Raji (cell line): ENCODE measurements around the gene POLE.

Experiments
- POLR2A ChIP-seq: IDR thresholded peaks from 2 replicates; pipeline ENCODE4 v1.6.1; 2011; ENCODE audit warnings: low read depth, low read length, control low read depth; ENCODE audit not compliant: insufficient read depth

Gene POLE

DNA sequence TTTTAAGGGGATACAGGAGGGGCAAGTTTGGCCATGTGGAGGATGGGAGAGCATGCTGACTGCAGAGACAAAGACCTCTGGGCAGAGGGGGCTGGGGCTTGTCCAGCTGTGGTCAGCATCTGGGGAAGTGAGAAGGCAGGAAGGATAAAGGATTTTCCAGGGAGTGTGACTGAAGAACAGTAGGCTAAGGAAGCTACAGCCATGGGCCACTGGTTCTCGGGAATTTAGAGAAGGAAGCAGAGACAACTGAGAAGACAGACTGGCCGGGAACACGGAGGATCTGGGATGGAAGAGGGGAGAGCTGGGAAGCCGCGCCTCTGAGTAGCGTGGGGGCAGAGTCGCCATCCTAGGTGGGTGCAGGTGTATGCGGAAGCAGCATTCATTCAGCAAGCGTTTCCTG is 16.5 kb upstream of the POLE start:
- TF ChIP-seq POLR2A, result no peak

GRCh38 chr12:132702640-132703039 is 15.5 kb upstream of the POLE start:
- TF ChIP-seq POLR2A, result no peak

DNA sequence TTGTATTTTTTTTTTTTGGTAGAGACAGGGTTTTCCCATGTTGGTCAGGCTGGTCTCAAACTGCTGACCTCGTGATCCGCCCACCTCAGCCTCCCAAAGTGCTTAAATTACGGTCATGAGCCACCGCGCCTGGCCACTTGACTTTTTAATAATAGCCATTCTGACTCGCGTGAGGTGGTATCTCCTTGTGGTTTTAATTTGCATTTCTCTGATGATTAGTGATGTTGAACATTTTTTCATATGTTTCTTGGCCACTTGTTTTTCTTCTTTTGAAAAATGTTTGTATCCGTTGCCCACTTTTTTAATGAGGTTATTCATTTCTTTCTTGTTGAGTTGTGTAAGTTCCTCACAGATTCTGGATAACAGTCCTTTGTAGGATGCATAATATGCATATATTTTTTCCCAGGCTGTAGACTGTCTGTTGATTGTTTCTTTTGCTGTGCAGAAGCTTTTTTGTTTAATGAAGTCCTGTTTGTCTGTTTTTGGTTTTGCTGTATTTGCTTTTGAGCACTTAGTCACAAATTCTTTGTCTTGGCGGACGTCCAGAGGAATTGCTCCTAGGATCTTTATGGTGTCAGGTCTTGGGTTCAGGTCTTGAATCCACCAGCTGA is 13.2 kb upstream of the POLE start:
- no peak for TF ChIP-seq POLR2A

GRCh38 chr12:132698341-132698740 is 11.2 kb upstream of the POLE start:
- TF ChIP-seq POLR2A, result no peak

DNA sequence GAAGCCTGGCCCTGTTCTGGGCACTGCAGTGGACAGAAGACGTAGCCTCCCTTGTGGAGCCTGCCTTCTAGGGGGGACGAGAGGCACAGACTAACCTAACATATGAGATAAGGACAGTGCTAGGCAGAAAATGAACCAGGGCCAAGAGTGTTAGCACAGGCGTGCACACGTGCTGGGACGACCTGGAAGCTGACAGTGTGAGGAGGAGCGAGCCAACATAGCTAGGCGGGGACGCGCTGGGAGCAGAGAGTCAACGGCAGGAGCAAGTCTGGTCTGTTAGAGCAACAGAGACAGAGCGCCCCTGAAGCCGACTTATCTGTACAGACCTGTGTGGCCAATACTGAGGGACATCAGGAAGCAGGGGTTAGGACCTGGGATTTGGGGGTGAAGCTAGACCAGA is 8.3 kb upstream of the POLE start:
- TF ChIP-seq POLR2A, result no peak

DNA sequence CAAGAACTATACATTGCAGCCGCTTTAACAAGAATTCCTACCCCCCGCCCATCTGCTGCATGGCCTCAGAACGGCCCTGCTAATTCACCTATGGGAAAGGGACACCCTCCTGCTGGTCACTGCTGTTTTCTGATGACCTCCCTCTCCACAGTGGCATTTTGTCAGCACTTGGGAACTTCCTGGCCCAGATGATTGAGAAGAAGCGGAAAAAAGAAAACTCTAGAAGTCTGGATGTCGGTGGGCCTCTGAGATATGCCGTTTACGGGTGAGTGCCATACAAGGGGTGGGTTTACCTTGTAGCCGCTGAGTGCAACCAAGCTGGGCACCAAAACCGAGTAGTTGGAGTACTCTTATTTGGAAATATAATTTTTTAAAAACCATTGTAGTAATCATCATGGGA is 3.0 kb upstream of the POLE start:
- TF ChIP-seq POLR2A, result no peak

- TF ChIP-seq POLR2A, result no peak
These were observed 2.1 kb upstream of the POLE start for GRCh38 chr12:132689227-132689626.

- no peak for TF ChIP-seq POLR2A
These were observed 324 bp downstream of the POLE start for GRCh38 chr12:132686825-132687210.

GRCh38 chr12:132685400-132685799 is 1.7 kb downstream of the POLE start:
- no peak for TF ChIP-seq POLR2A

DNA sequence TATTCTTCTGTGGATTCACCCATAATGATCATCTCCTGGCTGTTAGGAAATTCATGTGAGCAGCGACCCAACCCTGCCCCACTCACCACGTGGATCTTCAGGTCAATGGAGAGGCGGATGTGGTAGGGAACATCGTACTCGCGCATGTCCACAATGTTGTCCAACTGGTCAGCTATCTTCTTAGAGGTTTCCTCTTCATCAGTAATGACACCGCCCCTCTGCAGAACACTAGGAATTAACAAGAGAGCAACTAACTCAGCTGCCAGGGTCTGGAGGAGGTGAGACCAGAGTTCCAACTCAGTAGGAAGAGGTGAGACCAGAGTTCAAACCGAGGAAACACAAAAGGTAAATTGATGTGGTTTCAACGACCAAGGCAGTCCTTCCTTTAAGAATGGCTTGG is 9.7 kb downstream of the POLE start:
- TF ChIP-seq POLR2A, result no peak

DNA sequence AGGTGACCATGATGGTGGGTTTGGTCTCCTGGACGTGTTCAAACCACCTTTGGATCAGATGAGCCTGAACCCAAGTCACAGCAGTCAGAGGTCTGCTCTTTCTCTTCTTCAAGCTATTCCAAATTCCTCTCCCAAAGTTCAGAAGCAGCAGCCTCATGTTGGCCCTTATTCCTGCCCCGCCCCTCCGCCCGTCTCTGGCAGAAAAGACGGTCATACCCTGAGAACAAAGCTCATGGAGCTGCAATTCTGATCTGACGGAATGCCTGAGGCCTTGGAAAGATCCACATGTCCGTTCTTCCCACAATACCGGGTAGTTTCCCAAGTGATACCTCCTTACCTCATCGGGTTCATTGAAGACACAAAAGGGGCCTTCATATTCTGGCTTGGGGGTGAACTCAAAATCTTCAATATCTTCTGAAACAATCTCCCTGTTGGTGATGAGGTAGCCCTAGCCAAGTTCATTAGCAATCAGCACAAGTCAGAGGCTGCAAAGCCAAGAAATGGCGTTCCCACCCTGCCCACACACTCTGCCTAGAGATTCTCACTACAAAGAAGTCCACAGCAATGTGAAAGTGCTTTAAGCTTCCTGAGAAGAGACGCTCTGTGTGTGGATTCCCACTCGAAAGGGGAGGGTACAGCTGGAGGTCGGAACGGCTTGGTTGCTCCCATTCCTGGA is 11.2 kb downstream of the POLE start:
- TF ChIP-seq POLR2A, result no peak

DNA sequence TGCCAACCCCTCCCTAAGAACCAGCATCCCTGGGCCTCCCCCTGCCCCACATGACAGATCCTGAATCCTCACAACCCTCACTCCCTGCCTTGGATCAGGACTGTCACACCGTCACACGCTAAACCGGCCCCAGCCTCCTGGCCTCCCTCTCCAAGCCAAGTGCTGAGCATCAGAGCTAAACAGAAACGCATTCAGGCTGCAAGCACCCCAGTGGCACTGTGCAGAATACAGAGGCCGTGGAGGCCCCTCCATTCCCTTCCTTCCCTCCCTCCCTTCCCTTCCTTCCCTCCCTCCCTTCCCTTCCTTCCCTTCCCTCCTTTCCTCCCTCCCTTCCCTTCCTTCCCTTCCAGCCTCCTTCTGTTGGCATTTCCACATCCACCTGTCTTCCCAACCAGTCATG is 12.6 kb downstream of the POLE start:
- no peak for TF ChIP-seq POLR2A

DNA sequence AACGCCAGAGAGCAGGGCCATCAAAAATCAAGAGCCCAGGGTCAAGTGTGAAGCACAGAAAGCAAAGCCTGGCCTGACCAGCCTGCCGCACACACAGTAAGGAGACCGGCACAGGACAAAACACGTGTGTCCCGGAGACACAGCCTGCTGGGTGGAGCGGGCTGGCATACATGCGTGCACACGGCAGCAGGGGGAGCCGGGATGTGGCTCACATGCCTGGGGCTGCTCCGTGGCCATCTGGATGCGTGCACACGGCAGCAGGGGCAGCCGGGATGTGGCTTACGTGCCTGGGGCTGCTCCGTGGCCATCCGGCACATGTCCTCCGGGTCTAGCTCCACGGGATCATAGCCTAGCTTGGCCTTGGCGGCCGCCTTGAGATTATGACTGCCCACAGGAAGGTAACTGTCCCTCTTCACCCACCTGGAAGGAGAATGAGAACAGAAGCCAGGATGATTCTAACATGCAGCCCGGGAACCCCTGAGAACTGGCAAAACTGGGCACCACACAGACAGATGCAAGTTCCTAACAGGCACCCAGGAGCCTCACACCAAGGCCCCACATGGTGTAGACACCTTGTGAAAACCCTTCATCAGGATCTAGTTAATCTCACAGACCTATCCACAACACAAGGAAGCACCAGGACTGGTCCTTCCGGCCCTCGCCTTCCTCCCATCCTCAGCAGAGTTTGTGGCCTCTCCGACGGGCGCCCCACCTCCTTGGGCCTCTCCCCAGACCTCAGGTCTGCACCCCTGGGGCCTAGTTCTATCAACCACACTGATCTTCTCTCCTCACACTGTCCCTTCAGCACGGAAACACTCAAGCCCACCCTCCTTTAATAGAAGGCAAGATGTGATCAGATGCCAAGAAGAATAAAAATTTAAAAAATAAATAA is 13.6 kb downstream of the POLE start:
- TF ChIP-seq POLR2A, result no peak

DNA sequence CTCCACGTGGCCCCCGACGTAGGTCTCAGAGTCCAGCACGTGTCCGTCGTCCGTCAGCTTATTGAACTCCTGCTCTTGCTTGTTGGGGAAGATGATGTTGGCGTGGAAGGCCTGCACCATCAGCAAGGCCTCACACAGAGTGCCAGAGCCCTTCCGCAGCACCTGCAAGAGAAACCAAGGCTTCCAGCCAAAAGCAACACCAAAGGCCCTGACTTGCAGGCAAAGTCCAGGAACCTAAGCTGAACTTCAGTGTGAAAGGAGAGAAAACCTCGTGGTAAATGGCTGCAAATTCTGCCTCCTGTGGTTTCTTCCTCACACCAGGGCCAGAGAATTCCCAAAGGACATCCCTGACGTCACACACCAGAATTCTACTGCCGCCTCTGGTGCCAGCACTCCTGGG is 14.5 kb downstream of the POLE start:
- no peak for TF ChIP-seq POLR2A

DNA sequence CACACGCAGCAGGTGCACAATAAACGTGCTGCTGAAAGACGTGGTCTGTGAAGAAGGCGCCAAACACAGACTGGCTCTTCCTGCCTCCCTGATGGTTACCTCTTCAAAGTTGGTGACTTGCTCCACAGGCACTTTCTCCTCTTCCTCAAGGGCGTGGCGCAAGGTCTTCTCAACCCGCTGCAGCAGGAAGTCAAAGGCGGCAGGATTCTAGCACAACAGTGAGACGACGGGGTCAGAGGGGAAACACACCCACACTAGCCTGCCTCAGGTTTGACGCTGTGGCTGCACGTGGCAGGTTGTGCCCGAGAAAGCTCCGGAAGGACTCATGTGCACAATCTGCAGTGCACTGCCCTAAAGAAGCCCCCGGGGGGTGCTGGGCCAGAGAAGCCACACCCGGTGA is 15.0 kb downstream of the POLE start:
- TF ChIP-seq POLR2A, result no peak
